Airway epithelial cell (primary cell): ENCODE data around the gene ADH7. TPM values are rescaled to one million over a fixed set of nuclear protein-coding genes. Genes with fewer than 3 reads are reported as not detected.

Experiments
- total RNA-seq: library from RNA; depleted of rRNA; stranded (reverse); fragments of >200 nt; gene quantifications from 2 replicates; pipeline ENCODE4 v1.2.3, GENCODE V29; 2015

The ADH7 gene
- total RNA-seq = 13.6 and 14.7 TPM in 2 replicates

DNA sequence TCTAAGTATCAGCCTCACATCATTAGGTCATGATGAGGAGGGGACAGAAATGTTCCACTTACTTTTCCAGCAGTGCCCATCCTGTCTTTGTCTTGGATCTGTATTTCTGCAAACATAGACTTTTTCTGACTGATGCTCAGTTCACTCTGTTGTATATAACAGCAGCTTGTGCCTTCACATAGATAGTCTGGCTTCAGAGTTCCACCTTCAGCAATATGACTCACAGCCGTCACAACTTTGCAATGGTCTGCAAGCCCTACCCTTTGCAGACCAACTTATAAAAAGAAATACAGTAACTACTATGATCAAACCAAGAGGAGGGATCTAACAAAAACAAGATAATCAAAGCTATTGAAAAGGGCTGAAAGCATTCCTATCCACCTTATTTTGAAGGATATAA is at the start of gene ADH7:
Gene ADH7, minus strand, starts transcription at position 189 of the 400 bp plus-strand sequence. Its CDS starts 109 bp downstream, at position 80.

Other genes starting within 250 kb of the ADH7 start
- not detected in 2 replicates for gene ADH6, start 216.1 kb downstream of the ADH7 start, total RNA-seq
- gene ADH1A, start 144.4 kb downstream of the ADH7 start, total RNA-seq = not detected in 2 replicates
- not detected in 2 replicates for gene ADH1B, start 113.9 kb downstream of the ADH7 start, total RNA-seq
- gene ADH1C, start 82.6 kb downstream of the ADH7 start, total RNA-seq = not detected in 2 replicates
- not detected in 2 replicates for gene C4orf17, start 75.7 kb upstream of the ADH7 start, total RNA-seq
- 7.9 and 10.2 TPM in 2 replicates for gene TRMT10A, start 128.7 kb upstream of the ADH7 start, total RNA-seq
- 0.28 TPM in 2 replicates for gene MTTP, start 139.5 kb upstream of the ADH7 start, total RNA-seq
- not detected in 2 replicates for gene C4orf54, start 222.5 kb upstream of the ADH7 start, total RNA-seq